Stomach (tissue), 9 donors: Measurements from ENCODE around the gene GAL3ST3. TPM values are rescaled to one million over a fixed set of nuclear protein-coding genes. Genes with fewer than 3 reads are reported as not detected.

Experiments
- DNase-seq, 2 donors: peaks; one replicate each; pipeline versions ENCODE4 v3.0.0 to v3.0.0-alpha.2; 2013 to 2019
- H3K27ac ChIP-seq, 5 donors: fragments of 200-600 bp in 4 of 5; sonication (generic) in 4 of 5; one replicate each; pipeline ENCODE4 v1.5.1; 2013 to 2019; ENCODE audit warnings: mild to moderate bottlenecking in 1 of 5, moderate library complexity in 1 of 5
- H3K27me3 ChIP-seq, 3 donors: fragments of 200-600 bp; sonication (generic); one replicate each; pipeline ENCODE4 v1.5.1; 2017 to 2019; ENCODE audit warnings: mixed run types in 1 of 3
- H3K36me3 ChIP-seq, 4 donors: fragments of 200-600 bp; sonication (generic); 1 replicate in 3 of 4; 2 replicates in 1 of 4; pipeline ENCODE4 v1.5.1; 2016 to 2019
- H3K4me1 ChIP-seq, 4 donors: fragments of 200-600 bp; sonication (generic); one replicate each; pipeline ENCODE4 v1.5.1; 2016 to 2019
- H3K4me3 ChIP-seq, 4 donors: fragments of 200-600 bp; sonication (generic) in 3 of 4; one replicate each; pipeline ENCODE4 v1.5.1; 2016 to 2019; ENCODE audit warnings: mild to moderate bottlenecking in 1 of 4
- H3K9me3 ChIP-seq, 4 donors: fragments of 200-600 bp; sonication (generic); one replicate each; pipeline ENCODE4 v1.5.1; 2016 to 2019
- EP300 ChIP-seq: sonication (generic); formaldehyde crosslinking; IDR thresholded peaks from one replicate; pipeline ENCODE4 v1.6.1; 2017; ENCODE audit warnings: antibody characterized with exemption
- POLR2A ChIP-seq, 4 donors: fragments of 450-650 bp; IDR thresholded peaks; one replicate each; pipeline ENCODE4 v1.6.1; 2016; ENCODE audit warnings: antibody characterized with exemption in 4 of 4, control low read depth in 2 of 4, mild to moderate bottlenecking in 1 of 4, moderate library complexity in 1 of 4
- POLR2AphosphoS5 ChIP-seq, 3 donors: sonication (generic); formaldehyde crosslinking; IDR thresholded peaks; one replicate each; pipeline ENCODE4 v1.6.1; 2016; ENCODE audit warnings: antibody characterized with exemption in 3 of 3
- WGBS, 5 donors: extraction: QIAGEN DNeasy Blood & Tissue Kit in 3 of 5; methylation state at CpG; one replicate each; pipeline versions ENCODE4 v1.1.5 to v1.1.7; 2013 to 2018; 5-methylcytosine and 5-hydroxymethylcytosine counted together
- intact Hi-C: fragments of 100-400 bp; cut with DNase I; formaldehyde crosslinking; loops from one replicate; pipeline ENCODE4 v1.15.1; 2023; ENCODE audit warnings: low total_unique reads
- polyA plus RNA-seq, 3 donors: library from polyadenylated mRNA; stranded (reverse); fragments of 200-250 nt; gene quantifications; one replicate each; pipeline ENCODE4 v1.2.3, GENCODE V29; 2013
- total RNA-seq, 5 donors: library from RNA; depleted of rRNA; stranded (reverse); fragments of >200 nt; gene quantifications; one replicate each; pipeline versions ENCODE4 v1.1.0 to v1.2.3, GENCODE V29; 2014 to 2016
- TF ChIP-seq, protein P1 (sequence below), 7 experiments: fragments of 450-650 bp in 4 of 7; fragments of 200-600 bp in 3 of 7; sonication (generic) in 3 of 7; IDR thresholded peaks; one replicate each; pipeline ENCODE4 v1.5.1; 2016 to 2019; ENCODE audit warnings: antibody characterized with exemption in 7 of 7, control low read depth in 2 of 7, mild to moderate bottlenecking in 1 of 7
- donor health status: healthy with polysubstance abuse.
- donor health status: Bipolar disorder and iron deficiency.
- donor health status: healthy.

GAL3ST3 gene
- total and polyA plus RNA-seq, 8 donors, result not detected

- Histone ChIP-seq H3K4me1 (peaks cover 3 to 23% (median 13%) of the 10 kb centered on the region in 4 donors), H3K27me3 (peaks cover 0 to 10% (median 0%) of the 10 kb centered on the region in 3 donors), H3K27ac (no peak overlapping the region), H3K4me3 (no peak overlapping the region), H3K36me3 (no peaks in the 10 kb centered on the region), H3K9me3 (no peaks in the 10 kb centered on the region)
- DNase-seq, result no peak
- no peak for TF ChIP-seq EP300
- no peak for TF ChIP-seq POLR2A (IDR thresholded peaks at IDR 0.05)
- TF ChIP-seq, protein P1, sequence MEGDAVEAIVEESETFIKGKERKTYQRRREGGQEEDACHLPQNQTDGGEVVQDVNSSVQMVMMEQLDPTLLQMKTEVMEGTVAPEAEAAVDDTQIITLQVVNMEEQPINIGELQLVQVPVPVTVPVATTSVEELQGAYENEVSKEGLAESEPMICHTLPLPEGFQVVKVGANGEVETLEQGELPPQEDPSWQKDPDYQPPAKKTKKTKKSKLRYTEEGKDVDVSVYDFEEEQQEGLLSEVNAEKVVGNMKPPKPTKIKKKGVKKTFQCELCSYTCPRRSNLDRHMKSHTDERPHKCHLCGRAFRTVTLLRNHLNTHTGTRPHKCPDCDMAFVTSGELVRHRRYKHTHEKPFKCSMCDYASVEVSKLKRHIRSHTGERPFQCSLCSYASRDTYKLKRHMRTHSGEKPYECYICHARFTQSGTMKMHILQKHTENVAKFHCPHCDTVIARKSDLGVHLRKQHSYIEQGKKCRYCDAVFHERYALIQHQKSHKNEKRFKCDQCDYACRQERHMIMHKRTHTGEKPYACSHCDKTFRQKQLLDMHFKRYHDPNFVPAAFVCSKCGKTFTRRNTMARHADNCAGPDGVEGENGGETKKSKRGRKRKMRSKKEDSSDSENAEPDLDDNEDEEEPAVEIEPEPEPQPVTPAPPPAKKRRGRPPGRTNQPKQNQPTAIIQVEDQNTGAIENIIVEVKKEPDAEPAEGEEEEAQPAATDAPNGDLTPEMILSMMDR (IDR thresholded peaks at IDR 0.05), result no peak
- no peak for TF ChIP-seq POLR2AphosphoS5 (IDR thresholded peaks at IDR 0.05)
- 65 to 76% (median 75%) methylated on average over 8 of the region's 8 CpGs for WGBS, 5 donors
- intact Hi-C loops, result no loop called here
These were observed 28.7 kb downstream of the GAL3ST3 start for GRCh38 chr11:66020212-66020611.

DNA sequence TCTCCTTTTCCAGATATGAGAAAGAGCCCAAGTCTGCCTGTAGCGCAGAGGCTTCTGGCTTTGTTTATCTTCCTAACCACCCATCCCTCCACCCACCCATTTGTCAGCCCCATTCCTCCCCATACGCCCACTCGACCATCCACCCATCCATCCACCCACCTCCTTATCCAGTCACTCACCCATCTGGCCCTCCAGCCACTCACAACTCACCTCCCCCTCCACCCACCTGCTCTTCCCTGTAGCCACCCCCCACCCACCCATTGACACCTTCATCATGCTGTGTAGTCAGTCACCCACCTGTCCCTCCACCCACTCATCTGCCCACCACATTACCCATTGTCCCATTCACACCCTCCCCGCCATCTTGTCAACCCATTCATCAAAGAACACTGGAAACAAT lies 31.6 kb downstream of the GAL3ST3 start:
- WGBS, 5 donors, result 63 to 75% (median 71%) methylated on average over 4 of the region's 4 CpGs
- DNase-seq, result no peak
- intact Hi-C loops, result no loop called here
- no peak overlapping the region for H3K4me3 ChIP-seq
- H3K27ac ChIP-seq, result no peak overlapping the region
- H3K27me3 ChIP-seq, result peaks cover 0 to 18% (median 10%) of the 10 kb centered on the region in 3 donors
- TF ChIP-seq EP300, result no peak
- no peak for TF ChIP-seq POLR2A (IDR thresholded peaks at IDR 0.05)
- TF ChIP-seq, protein P1 (IDR thresholded peaks at IDR 0.05), result no peak
- TF ChIP-seq POLR2AphosphoS5 (IDR thresholded peaks at IDR 0.05), result no peak
- no peaks in the 10 kb centered on the region for H3K9me3 ChIP-seq
- H3K4me1 ChIP-seq, result peaks cover 2 to 23% (median 10%) of the 10 kb centered on the region in 4 donors
- H3K36me3 ChIP-seq, result no peaks in the 10 kb centered on the region

GRCh38 chr11:66016793-66017177 lies 32.2 kb downstream of the GAL3ST3 start:
- no peak overlapping the region for H3K4me3 ChIP-seq
- no peaks in the 10 kb centered on the region for H3K9me3 ChIP-seq
- peaks cover 0 to 24% (median 16%) of the 10 kb centered on the region in 3 donors for H3K27me3 ChIP-seq
- H3K27ac ChIP-seq, result no peak overlapping the region
- H3K36me3 ChIP-seq, result no peaks in the 10 kb centered on the region
- TF ChIP-seq EP300 (no peak), POLR2A (IDR thresholded peaks at IDR 0.05) (no peak), POLR2AphosphoS5 (IDR thresholded peaks at IDR 0.05) (no peak)
- TF ChIP-seq, protein P1 (IDR thresholded peaks at IDR 0.05), result no peak
- H3K4me1 ChIP-seq, result peaks cover 2 to 23% (median 8%) of the 10 kb centered on the region in 4 donors
- DNase-seq, result no peak
- intact Hi-C loops, result no loop called here
- WGBS, 5 donors, result 78 to 92% (median 86%) methylated on average over 3 to 10 of the region's 10 CpGs

GRCh38 chr11:66015936-66016792 lies 32.8 kb downstream of the GAL3ST3 start:
- H3K4me1 ChIP-seq, result peaks cover 0 to 22% (median 12%) of the 10 kb centered on the region in 4 donors
- 73 to 83% (median 78%) methylated on average over 15 to 18 of the region's 18 CpGs for WGBS, 5 donors
- intact Hi-C loops, result no loop called here
- no peaks in the 10 kb centered on the region for H3K36me3 ChIP-seq
- H3K27me3 ChIP-seq, result peaks cover 0 to 30% (median 21%) of the 10 kb centered on the region in 3 donors
- TF ChIP-seq, protein P1 (IDR thresholded peaks at IDR 0.05), result no peak
- no peak for TF ChIP-seq POLR2AphosphoS5 (IDR thresholded peaks at IDR 0.05)
- TF ChIP-seq POLR2A (IDR thresholded peaks at IDR 0.05), result no peak
- no peak for TF ChIP-seq EP300
- no peak overlapping the region for H3K27ac ChIP-seq
- no peaks in the 10 kb centered on the region for H3K9me3 ChIP-seq
- DNase-seq, result no peak
- H3K4me3 ChIP-seq, result no peak overlapping the region
